ENCODE data around the gene CHPT1. TPM values are rescaled to one million over a fixed set of nuclear protein-coding genes. Genes with fewer than 3 reads are reported as not detected.

Gene CHPT1
- total and polyA plus RNA-seq, 9 of the 15 experiments (the other 6 are each of a cell fraction or from before 2014, with no cell fraction given): 15.3 to 210 (median 91.9) TPM

DNA sequence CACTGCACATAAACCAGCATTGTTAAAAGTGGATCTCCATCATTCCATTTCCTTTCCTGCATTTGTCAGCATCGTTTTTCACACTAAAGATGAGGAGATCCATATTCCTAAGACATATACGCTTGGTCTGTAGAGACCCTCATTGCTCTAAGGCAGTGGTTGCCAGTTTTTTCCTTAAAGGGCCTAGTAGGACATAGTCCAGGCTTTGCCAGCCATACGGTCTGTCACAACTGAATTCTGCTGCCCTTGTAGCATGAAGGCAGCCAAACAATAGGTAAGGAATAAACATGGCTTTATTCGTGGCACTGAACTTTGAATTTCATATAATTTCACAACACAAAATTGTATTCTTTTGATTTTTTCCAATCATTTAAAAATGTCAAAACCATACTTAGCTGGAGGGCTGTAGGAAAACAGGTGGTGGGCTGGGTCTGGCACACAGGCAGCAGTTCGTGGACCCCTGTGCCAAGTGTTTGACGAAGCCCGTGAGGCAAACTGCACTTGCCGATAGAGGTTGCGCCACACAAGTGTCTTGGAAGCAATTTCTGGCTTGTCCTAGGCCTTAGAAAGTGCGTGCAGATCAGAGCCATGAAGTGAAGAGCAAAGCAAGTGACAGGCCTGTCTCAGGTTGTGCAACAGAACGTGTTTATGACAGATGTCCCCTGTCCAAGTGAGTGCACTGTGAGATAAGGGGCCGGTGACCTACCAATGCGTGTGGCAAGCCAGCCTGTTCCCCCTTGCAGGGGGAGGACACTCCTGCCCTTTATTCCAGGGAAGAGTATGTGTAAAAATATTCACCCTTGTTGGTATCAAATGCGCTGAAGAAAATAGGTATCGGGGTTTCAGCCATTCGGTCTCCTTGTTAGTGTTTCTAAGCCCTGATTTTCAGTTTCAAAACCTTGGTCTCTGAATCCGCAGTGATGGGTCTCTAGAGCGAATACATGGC lies 916 bp upstream of the CHPT1 start (continued):
- TF ChIP-seq KDM5B (IDR thresholded peaks at IDR 0.05; ENCODE audit: insufficient replicate concordance, low read depth, low read length) (peak; percentile 36), CBX2 (IDR thresholded peaks at IDR 0.05; ENCODE audit: insufficient read depth, low read length, poor library complexity, severe bottlenecking) (no peak), HDGF (IDR thresholded peaks at IDR 0.05) (no peak), ZNF217 (CRISPR knock-in tag; IDR thresholded peaks at IDR 0.05) (no peak), SIRT6 (IDR thresholded peaks at IDR 0.05; ENCODE audit: low read depth, low read length) (no peak), ZNF79 (CRISPR knock-in tag; IDR thresholded peaks at IDR 0.05; ENCODE audit: low read depth) (no peak), CBX8 (IDR thresholded peaks at IDR 0.05; ENCODE audit: borderline replicate concordance, extremely low read depth, low read depth, low read length, poor library complexity, severe bottlenecking) (no peak), NUFIP1 (IDR thresholded peaks at IDR 0.05; ENCODE audit: partially characterized antibody) (no peak), SAFB2 (IDR thresholded peaks at IDR 0.05; ENCODE audit: borderline replicate concordance, low read depth, low read length, severe bottlenecking) (no peak), RFX1 (IDR thresholded peaks at IDR 0.05) (no peak), ZNF408 (CRISPR knock-in tag; IDR thresholded peaks at IDR 0.05; ENCODE audit: low read depth) (no peak), DIDO1 (tag; IDR thresholded peaks at IDR 0.05; ENCODE audit: low read depth) (no peak), GABPB1 (CRISPR knock-in tag; IDR thresholded peaks at IDR 0.05) (no peak), HNRNPUL1 (IDR thresholded peaks at IDR 0.05; ENCODE audit: low read length) (no peak), ZNF133 (CRISPR knock-in tag; IDR thresholded peaks at IDR 0.05) (no peak), ZNF263 (CRISPR knock-in tag; IDR thresholded peaks at IDR 0.05; ENCODE audit: borderline replicate concordance) (no peak), NR4A1 (CRISPR knock-in tag; IDR thresholded peaks at IDR 0.05) (no peak), NR4A1 (tag; IDR thresholded peaks at IDR 0.05) (peak; percentile 57; the same call in 1 of the 2 replicates), NFYB (IDR thresholded peaks at IDR 0.05; ENCODE audit: extremely low read depth, insufficient read length) (no peak), FOXP1 (CRISPR knock-in tag; IDR thresholded peaks at IDR 0.05) (no peak), ETV6 (IDR thresholded peaks at IDR 0.05; ENCODE audit: borderline replicate concordance in 1 of 2, low read depth in 2 of 2, low read length in 1 of 2) (no peak), ETV6 (CRISPR knock-in tag; IDR thresholded peaks at IDR 0.05; ENCODE audit: borderline replicate concordance) (no peak), ZNF184 (CRISPR knock-in tag; IDR thresholded peaks at IDR 0.05) (no peak)
- TF ChIP-seq, protein P1, sequence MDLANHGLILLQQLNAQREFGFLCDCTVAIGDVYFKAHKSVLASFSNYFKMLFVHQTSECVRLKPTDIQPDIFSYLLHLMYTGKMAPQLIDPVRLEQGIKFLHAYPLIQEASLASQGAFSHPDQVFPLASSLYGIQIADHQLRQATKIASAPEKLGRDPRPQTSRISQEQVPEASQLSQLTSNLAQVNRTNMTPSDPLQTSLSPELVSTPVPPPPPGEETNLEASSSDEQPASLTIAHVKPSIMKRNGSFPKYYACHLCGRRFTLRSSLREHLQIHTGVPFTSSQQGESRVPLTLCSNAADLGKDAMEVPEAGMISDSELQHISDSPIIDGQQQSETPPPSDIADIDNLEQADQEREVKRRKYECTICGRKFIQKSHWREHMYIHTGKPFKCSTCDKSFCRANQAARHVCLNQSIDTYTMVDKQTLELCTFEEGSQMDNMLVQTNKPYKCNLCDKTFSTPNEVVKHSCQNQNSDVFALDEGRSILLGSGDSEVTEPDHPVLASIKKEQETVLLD (IDR thresholded peaks at IDR 0.05): peak; percentile 63; the same call in 1 of the 2 replicates
- TF ChIP-seq, protein P2, sequence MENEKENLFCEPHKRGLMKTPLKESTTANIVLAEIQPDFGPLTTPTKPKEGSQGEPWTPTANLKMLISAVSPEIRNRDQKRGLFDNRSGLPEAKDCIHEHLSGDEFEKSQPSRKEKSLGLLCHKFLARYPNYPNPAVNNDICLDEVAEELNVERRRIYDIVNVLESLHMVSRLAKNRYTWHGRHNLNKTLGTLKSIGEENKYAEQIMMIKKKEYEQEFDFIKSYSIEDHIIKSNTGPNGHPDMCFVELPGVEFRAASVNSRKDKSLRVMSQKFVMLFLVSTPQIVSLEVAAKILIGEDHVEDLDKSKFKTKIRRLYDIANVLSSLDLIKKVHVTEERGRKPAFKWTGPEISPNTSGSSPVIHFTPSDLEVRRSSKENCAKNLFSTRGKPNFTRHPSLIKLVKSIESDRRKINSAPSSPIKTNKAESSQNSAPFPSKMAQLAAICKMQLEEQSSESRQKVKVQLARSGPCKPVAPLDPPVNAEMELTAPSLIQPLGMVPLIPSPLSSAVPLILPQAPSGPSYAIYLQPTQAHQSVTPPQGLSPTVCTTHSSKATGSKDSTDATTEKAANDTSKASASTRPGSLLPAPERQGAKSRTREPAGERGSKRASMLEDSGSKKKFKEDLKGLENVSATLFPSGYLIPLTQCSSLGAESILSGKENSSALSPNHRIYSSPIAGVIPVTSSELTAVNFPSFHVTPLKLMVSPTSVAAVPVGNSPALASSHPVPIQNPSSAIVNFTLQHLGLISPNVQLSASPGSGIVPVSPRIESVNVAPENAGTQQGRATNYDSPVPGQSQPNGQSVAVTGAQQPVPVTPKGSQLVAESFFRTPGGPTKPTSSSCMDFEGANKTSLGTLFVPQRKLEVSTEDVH (IDR thresholded peaks at IDR 0.05; ENCODE audit: low read depth, partially characterized antibody): no peak

All from K562 (cell line).